NK-92 (cell line): ENCODE measurements around the gene SPAG7.

Experiments used
- DNase-seq: peaks from one replicate; lab custom pipeline; 2025; ENCODE audit not compliant: unreplicated experiment; lab: John Stamatoyannopoulos, UW

SPAG7 gene, protein sequence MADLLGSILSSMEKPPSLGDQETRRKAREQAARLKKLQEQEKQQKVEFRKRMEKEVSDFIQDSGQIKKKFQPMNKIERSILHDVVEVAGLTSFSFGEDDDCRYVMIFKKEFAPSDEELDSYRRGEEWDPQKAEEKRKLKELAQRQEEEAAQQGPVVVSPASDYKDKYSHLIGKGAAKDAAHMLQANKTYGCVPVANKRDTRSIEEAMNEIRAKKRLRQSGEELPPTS

GRCh38 chr17:4967539-4968485 is at the start of gene SPAG7:
Gene SPAG7 (minus strand): TSS chr17:4967817. CDS start chr17:4967804, 13 bp downstream.
- DNase-seq, result no peak

- DNase-seq, result no peak
Observed at GRCh38 chr17:5014357-5014756, 46.7 kb upstream of the SPAG7 start.

DNA sequence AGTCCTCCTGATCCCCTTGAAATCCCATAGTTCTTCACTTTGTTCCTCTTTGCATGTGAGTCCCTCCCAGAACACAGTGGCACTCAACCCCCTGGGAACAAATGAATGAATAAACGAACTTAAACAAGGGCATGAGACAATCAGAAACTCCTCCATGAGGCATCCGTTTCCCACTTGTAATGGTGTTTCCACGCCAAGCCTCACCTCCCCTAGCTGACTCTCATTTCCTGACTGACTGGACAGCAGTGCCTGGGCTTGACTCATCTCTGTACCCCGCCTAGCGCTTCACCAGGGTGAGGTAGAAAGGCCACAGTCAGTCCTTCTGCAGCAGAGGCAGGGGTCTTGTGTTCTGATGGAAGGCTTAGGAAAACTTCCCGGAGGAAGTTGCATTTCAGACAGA is 44.3 kb upstream of the SPAG7 start:
- DNase-seq, result no peak

DNA sequence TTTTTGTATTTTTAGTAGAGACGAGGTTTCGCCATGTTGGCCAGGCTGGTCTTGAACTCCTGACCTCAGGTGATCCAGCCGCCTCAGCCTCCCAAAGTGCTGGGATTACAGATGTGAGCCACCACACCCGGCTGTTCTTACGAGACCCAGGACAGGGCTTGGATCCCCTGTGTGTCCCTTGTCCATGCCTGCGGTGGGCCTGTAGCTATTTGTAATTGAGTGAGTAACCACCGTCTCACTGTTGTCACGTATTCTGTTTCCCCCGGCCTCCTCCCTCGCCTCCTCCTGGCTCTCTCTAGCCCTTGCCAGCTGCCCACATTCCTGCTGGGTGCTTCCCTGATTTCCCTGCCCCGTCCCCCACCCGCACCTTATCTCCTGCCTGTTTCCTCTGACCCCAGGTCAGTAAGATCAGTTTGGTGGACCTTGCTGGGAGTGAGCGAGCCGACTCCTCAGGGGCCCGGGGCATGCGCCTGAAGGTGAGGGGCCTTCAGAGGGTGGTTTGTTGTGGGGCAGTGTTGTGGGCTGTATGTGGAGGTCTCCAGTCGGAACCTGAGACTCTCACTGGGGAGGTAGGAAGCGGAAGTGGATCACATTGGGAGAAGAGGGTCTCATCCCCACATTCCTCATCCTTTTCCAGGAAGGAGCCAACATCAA is 35.7 kb upstream of the SPAG7 start:
- DNase-seq, result no peak

GRCh38 chr17:5002121-5002788 is 34.6 kb upstream of the SPAG7 start:
- no peak for DNase-seq

DNA sequence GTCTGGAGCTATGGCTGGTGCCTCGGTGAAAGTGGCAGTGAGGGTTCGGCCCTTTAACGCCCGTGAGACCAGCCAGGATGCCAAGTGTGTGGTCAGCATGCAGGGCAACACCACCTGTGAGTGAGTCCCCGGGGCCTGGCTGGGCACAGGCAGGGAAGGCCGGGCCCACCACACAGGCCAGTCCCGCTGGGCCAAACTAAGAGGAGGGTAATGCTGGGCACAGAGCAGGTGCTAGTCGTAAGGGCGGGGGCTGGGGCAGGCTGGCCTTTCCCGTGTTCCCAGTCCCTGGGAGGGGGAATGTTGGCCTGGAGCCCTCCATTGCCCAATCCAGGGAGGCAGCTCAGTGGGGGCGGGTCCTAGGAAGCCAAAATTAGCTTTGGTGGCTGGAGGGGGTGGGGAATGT is 32.6 kb upstream of the SPAG7 start:
- DNase-seq, result no peak

DNA sequence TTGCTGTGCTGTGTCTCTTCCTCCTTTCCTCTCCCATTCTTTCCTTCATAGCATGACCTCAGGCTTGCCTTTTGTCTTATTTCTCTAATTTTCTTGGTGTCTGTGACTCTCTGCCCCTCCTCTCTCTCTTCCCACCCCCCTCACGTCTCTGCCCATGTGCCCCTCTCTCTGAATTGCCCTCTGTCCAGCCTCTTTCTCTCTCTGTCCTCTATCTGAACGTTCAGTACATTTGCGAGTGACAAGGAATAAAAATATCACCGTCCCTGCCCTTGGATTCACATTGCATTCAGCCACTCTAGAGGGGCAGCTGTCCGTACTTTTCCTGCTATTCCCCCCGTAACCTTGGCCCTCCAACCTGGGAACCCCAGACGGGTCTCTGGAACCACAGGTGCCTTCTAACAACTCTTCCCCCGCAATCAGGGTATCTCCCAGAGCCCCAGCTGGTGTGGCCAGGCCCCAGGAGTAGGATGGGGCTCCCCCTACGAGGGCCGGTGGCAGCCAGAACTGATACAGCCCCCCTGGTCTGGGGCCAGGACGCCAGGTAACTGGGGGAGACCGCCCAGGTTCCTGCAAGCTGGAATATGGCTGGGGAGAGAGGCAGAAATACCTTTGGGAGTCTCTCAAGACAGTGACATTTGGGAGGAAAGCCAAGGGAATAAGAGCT is 31.9 kb upstream of the SPAG7 start:
- DNase-seq, result no peak

GRCh38 chr17:4998732-4999429 is 31.3 kb upstream of the SPAG7 start:
- DNase-seq, result no peak

- no peak for DNase-seq
Observed at GRCh38 chr17:4998027-4998731, 30.6 kb upstream of the SPAG7 start.

DNA sequence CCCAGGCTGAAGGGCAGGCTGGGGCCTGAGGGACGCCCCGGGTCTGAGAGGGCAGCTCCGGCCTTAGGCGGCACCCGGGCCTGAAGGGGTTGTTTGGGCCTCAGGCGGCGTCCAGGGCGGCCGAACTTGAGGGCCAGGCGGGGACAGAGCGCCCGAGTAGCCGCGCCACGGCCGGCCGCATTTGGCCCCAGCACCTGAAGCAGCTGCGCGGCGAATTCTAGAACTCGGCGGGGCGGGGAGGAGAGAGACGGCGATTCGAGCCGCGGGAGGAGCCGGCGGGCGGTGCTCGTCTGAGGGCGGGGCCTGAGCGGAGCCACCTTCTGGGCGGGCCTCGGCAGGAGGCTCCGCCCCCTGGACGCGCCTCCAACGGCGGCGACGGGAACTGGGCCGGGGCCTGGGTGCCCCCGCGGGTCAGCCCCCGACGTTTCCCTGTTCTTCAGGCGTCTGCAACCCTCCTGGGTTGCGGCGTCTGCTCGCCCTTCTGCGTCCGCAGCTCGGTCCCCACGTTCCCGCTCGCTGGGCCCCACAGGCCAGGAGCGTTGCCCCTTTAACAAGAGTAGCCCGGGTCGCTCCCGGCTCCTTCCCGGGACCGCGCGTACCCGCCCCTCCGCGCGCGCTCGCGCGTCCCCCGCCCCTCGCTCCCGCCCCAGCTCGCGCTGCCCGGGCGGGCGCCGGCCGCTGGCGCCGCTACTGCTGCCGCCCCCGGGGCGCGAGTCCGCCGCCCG is 29.8 kb upstream of the SPAG7 start, which contains the start of the genes INCA1 and KIF1C:
TSS of gene INCA1 (minus strand) at position 221 of the 725 bp plus-strand sequence. CDS start 3,085 bp downstream, outside the sequence.
TSS of gene KIF1C (plus strand) at position 649 of the 725 bp plus-strand sequence. CDS start 2,297 bp downstream, outside the sequence.
- peak; percentile 14 for DNase-seq

GRCh38 chr17:4994081-4994595 is 26.5 kb upstream of the SPAG7 start:
- DNase-seq, result no peak

DNA sequence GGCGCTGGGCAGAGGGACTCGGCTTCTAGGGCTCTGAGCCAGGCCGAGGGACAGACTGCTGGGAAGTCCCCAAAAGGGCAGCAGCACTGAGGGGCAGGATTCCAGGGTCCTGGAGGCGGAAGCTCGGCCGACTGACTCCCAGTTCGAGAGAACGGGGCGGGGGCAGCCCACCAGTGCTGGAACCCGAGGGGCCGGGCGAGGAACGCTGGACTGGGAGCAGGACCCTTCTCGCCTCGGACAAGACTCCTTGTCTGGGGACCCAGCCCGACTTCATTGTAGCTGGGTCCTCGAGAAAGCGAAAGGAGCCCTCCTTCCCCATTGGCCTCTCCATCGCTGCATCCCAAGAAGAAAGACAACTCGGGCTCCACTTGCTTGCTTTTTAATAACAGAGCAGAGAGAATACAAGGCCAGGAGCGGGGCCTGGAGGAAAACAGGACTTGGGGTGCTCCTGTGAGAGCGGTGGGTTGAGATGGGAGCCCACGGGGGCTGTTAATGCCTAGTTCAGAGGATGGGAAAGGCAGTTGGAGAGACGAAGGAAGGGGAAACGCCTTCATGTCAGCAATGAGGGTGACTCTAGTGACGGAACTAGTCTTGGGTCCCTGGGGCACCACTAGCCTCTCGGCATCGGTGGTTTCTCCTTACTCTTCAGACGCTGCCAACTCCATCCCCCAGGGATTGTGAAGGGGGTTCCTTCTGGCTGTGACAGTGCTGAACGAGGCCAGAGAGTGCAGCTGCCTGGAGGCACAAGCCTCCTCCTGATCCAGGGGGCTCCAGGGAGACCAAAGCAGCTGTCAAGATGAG is 20.4 kb upstream of the SPAG7 start:
- no peak for DNase-seq

DNA sequence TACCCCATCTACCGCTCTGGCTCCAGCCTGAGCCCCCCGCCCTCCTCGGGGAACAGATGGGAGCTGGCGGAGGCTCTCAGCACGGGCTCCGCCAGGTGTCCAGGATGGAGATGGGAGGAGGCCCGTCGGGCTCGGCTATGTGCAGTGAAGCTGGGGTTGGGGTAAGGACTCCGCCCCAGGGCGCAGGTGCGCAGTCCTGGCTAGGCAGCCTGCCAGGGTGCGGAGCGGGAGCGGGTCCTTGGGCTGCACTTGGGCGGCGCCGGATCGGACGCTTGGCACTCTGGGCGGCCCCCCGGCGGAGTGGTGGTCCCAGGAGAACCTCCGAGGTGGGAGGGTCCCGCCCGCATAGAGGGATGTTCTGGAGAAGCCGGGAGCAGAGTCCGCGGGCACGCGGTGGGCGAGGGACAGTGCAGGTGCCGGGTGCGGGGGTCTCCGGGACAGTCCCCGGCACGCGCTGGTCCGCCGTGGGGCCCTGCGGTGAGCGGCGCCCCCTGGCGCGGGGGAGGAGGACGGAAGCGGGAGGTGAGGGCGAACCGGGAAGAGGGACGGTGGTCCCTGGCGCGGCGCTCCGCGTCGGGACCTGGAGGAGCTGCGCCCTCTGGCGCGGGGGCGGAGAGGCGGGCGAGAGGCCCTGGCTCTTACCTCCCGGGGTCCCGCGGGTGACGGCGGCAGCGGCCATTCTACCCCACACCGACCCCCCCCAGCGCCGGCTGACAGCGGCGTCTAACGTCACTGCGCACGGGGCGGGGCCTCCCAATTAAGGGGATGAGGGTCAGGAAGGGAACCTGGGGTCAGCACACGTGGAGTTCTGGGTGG is 19.5 kb upstream of the SPAG7 start, which contains the start of gene CAMTA2:
TSS of gene CAMTA2 (minus strand) at position 725 of the 816 bp plus-strand sequence. CDS start 1,453 bp downstream, outside the sequence.
- no peak for DNase-seq

DNA sequence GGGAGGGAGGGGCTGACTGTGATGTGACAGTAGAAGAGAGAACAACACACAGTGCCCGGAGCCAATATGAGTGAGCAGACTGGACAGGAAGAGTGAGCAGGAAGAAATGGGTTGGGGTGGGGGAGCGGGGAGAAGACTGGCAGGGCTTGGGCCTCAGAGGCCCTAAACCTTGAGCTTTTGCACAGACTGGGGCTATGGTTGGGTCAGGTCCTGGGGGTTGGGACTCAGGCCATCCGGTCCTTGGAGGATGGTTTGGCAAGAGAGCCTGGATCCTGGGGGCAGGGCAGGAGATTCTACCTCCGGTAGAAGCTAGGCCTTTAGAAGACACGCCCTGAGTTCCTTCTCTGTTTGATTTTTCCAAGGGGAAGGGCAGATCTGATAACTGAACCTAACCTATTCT is 18.8 kb upstream of the SPAG7 start:
- DNase-seq, result no peak

GRCh38 chr17:4982305-4982704 is 14.7 kb upstream of the SPAG7 start:
- DNase-seq, result no peak

DNA sequence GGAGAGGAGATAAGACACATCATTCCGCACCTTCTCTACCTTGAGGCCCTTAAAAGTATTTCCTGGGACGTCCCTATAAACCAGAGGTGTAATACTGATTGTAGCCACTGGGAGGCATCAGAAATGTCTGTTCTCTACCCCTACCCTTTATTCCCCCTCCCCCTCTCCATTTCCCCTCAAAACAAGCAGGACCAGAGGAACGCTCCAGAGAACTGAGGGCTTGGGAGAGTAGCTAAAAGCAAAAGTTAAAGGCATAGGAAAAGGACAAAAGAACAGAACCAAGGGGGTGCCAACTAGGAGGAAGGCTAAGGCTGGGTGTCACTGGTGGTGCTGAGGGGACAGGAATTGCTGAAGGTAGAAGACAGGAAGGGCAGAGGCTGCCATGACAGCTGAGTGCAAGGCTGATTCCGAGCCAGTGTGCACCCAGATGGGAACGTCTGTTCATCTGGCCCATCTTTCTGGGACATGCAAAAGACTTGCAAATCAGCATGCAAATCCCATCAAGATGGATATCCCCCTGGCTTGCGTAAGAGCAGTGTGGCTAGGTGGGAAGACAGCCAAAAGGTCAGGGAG is 13.1 kb upstream of the SPAG7 start:
- DNase-seq, result no peak
